ENCODE results near the gene CYTH1.

GRCh38 chr17:78719630-78720298, 62.3 kb downstream of the CYTH1 start:
- TF ChIP-seq CTCF (IDR thresholded peaks at IDR 0.05) (no peak), POLR2A (IDR thresholded peaks at IDR 0.05) (no peak)

Measured in vagina (tissue), 2 donors.